Activated CD8-positive, alpha-beta memory T cell treated with anti-CD3 and anti-CD28 coated beads, Interleukin-2, amount 50 U/mL, for 48 hours (primary cell): ENCODE results near the gene OPCML.

Experiments
- DNase-seq: peaks from one replicate; pipeline ENCODE4 v3.0.0-alpha.2; 2020

Gene OPCML

DNA sequence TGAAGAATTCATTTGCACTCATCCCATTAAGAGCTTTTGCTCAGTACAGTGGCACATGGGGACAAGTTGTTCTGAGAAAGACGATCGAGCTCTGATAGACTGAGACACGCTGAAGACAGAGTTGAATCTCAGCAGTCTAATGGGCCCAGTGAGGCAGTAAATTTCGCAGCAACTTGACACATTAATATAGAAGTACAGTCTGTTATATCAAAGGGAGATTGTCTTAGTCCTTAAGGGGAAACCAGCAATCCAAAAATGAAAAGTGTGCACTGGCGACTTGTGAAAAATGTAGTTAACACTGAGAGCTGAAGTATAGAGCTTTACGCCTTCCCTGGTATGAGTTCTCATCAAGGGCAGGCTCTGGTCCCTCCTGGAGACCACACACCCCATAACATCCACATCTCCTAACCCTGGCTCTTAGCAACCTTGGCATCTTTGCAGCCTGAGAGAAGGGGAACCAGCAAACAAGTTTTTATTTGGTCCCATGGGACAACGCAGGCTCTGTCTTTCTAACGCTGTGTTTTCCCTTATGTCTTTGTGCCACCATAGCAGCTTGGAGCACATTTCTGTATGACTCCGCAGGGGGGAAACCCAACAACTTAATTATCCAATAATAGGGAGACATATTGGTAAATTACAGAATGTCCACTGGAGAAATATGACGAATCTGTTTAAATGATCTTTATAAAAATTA is 952.5 kb downstream of the OPCML start:
- no peak for DNase-seq

- no peak for DNase-seq
Observed at GRCh38 chr11:132579136-132579535, 953.2 kb downstream of the OPCML start.

DNA sequence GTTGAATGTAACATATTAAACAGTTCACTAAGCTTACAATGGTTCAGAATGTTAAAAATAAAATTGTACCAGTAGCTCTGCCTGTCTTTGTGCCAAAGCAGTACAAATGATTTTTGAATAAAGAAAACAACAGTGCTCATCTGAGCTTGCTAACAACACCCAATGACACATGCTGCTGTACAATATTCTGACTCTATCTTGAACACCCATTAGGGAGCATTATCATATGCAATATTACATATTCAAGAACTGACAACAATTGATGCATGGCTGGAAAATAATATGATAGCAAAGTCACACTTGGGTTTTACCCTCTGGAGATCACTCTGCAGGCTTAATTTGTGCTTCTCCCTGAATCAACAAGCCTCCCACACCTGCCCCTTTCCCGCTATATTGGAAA is 953.7 kb downstream of the OPCML start:
- DNase-seq, result no peak

GRCh38 chr11:132576706-132577105 is 955.6 kb downstream of the OPCML start:
- DNase-seq, result no peak

DNA sequence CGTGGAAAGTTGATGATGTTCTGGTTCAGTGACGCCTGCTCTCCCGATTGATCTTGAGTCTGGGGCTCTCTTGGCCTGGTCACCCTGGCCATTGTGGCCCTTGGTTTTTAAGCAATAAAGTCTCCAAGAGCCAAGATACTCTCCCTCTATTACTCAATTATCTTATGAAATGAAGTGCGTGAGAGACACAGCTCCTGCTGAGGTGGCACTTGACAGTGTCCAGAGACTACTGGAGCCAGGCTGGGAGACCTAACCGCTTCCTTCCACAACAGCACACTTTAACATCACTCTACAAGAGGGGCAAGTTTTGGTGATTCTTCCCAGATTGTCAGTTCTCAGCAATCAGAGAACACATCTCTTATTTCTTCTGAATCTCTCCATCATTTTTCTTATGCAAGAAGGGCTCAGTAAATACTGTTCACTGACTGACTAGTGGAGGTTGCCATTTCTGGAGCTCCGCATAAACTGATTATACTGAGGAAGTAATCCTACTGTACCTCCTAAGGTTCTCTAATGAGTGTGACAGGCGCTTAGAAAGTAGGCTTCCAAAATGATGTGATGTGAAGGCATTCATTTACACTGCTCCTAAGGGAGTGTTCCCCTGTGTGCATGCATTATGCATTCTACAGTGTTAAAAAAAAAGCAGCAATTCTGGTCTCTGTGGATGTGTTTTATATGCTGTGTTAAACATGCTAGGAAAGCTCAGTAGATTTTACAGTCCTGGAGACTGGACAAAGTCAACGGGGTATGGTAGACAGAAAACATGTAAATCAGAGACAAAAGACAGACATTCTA is 968.0 kb downstream of the OPCML start:
- no peak for DNase-seq

DNA sequence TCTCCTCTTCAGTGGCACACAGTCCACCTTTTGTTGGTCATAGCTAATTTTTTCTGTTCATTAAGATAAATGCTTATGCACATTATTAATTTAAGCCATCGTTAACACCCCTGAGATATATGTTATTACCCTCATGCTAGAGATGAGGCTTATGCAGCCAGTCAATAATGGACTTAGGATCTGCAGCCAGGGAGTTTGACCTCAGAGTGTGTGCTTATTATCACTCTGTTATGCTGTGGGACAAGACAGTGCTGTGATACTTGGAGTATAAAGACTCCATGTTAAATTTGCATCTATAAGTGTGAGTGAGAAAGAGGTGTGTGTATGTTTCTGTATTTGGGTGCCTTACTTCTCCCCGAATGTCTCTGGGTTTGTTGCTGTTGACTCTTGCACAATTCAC is 969.3 kb downstream of the OPCML start:
- DNase-seq, result no peak

- DNase-seq, result no peak
Observed at GRCh38 chr11:132561937-132562336, 970.4 kb downstream of the OPCML start.

DNA sequence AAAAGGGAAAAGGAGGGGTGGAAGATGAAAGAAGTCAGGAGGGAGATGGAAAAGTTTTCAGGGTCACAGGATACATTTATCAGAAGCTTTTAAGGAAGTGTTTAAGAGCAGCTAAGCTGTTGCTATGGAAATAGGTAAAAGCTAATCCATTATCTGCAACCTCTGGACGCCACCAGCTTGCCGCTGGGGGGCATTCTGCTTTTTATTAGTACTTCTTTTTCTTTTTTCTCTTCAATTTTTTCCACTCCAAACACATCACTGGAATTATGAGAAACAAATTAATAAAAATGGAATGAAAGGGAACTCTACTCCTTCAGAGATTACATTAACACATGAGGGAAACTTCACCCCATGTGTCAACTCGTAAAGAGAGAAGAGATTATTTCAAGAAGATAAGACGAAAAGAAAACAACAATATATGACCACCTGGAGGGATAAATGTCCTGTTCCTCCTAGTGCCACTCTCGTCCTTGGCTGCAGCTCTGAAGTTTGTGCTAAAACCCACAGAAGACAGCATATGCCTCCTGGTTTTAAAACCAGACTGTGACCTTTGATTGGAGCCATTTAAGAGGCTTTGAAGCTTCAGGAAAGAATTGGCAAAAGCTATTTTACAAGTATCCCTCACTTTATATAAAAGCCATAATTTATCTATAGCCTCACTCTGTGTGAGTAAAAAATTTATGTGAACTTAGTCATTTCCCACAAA is 972.8 kb downstream of the OPCML start:
- no peak for DNase-seq

GRCh38 chr11:132556316-132556715 is 976.0 kb downstream of the OPCML start:
- DNase-seq, result no peak

DNA sequence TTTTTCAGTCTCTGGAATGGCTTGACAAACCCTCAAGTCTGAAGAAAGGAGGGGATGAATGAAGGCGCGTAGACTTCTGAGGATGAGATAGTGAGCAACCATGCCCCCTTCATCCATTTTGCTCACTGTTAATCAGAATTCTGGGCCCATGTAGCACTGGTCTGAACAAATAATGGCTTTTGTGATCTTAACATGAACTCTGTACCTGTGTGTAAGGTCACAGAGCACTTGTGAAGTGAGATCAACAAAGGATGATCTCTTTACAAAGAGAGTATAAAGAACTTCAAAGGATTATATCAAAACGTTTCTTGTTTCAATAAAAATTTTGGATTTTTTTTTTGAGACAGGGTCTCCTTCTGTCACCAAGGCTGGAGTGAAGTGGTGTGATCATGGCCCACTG is 976.7 kb downstream of the OPCML start:
- no peak for DNase-seq

DNA sequence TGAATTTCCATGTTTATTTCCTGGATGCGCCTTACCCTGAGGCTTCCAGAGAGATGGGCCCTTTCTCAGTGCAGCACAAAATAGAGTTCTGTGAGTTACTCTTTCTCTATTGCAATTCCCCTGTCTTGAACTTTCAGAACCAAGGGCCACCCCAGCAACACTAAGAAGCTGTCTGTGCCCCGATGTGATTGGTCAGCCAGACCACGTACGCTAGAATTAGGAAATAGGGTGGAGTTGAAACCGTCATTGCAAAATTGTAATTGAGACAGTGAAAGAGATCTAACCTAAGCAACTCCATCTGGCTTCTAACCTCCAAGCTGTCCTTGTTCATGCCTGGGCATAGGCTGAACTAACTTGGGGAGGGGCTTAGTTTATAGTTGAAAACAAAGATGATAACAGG is 981.3 kb downstream of the OPCML start:
- no peak for DNase-seq

GRCh38 chr11:132549561-132549960 is 982.7 kb downstream of the OPCML start:
- no peak for DNase-seq

- DNase-seq, result no peak
Observed at GRCh38 chr11:132549001-132549400, 983.3 kb downstream of the OPCML start.

GRCh38 chr11:132544007-132544406 is 988.3 kb downstream of the OPCML start:
- no peak for DNase-seq

DNA sequence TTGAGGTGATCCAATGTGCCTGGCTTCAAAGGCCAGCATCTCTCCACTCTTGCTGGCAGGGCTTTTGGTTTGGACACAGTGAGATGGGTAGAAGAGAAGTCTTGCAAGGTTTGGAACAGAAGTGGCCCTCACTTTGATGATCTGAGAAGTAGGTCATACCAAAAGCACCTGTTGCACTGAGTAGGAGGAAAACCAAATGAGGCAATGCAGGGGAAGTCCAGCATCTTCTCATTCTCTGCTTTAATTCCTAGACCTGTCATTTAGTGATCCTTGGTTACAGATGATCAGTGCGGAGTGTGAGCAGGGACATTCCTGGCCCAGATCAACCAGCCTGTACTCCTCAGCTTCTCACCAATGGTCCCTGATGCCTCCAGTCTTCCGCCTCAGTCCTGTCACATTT is 990.5 kb downstream of the OPCML start:
- no peak for DNase-seq

DNA sequence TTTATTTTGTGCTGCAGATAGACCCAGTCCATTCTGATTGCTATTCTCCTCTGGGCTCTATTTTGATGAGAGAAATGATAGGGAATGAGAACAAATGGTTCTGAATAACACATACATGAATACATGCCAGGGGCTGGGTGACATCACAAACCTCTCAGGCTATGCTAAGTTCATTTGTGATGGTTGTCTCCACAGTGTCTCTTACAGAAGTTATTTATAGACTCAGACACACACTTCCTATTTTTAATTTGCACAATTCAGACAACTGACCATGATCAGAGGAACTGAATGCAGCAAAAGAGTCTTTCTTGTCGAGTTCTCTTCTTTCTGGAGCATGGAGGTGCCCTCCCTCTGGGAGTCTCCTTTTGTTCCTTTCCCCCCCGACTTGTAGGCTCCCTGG is 991.7 kb downstream of the OPCML start:
- DNase-seq, result no peak

- no peak for DNase-seq
Observed at GRCh38 chr11:132539590-132540368, 992.5 kb downstream of the OPCML start.

- DNase-seq, result no peak
Observed at GRCh38 chr11:132538642-132539041, 993.7 kb downstream of the OPCML start.

DNA sequence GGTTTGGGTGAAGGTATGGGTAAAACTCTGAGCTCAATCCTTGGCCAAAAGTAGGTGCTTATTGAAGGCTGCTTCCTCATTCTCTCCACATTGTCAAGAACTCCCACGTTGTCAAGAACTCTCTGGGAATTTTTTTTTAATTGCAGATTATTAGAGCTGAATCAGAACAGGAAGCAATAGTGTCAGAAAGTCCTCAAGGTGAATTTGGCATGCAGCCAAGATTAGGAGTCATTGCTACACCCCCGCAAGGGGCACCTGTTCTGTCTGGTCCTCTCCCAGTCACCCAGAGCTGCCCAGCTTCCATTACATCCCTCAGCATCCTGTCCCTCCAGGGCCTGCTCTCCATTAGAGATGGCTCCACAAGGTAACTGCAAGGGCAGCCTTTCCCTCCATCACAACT is 996.5 kb downstream of the OPCML start:
- DNase-seq, result no peak

DNA sequence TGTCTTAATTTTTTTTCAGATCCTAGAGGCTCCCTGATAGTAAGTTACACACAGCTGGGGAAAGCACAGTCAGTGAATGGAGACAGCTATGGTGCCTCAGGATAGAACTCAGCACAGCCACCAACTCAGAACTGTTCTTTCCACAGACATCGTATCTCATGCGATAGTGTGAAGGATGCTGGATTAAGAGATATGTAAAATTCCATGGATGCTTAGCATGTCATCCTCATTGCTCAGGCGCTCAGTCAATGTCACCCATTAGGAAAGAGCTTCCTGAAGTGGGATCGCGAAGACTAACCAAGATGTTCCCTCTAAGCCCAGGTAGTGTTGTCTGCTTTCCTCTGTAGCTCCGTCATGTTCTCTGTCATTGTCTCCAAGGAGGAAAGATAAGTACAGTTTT is 1000.4 kb downstream of the OPCML start:
- no peak for DNase-seq

GRCh38 chr11:132528181-132528580 is 1004.1 kb downstream of the OPCML start:
- DNase-seq, result no peak

DNA sequence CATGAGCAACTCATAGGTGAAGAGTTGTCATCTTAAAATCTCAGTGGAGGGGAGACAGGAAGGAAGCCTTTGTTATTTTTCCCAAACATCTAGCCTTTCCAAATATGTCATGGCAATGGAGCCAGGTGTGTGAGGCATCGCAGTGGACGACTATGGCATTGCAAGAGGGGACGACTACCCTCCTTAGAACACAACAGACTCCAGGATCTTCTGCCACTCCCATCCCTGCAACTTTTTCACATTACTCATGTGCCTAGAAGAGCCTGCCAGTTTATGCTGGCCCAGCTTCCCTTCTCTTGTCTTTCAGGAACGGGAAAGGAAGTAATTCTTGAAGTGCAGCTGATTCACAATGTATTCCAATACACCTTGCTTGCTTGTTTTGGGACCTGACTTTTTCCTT is 1008.4 kb downstream of the OPCML start:
- no peak for DNase-seq

- DNase-seq, result no peak
Observed at GRCh38 chr11:132520199-132520598, 1012.1 kb downstream of the OPCML start.
